Prostate gland (tissue), 2 donors: ENCODE data around the gene SUMO2. TPM values are rescaled to one million over a fixed set of nuclear protein-coding genes. Genes with fewer than 3 reads are reported as not detected.

Experiments
- DNase-seq: peaks from one replicate; pipeline ENCODE4 v3.0.0-alpha.2; 2019; ENCODE audit warnings: low spot score
- H3K27ac ChIP-seq, 2 donors: fragments of 200-600 bp; sonication (generic); 2 replicates each; pipeline ENCODE4 v1.5.1; 2017 to 2019
- H3K27me3 ChIP-seq: fragments of 200-600 bp; sonication (generic); replicated peaks from 2 replicates; pipeline ENCODE4 v1.5.1; 2019; ENCODE audit not compliant: insufficient read depth
- H3K36me3 ChIP-seq, 2 donors: fragments of 200-600 bp; sonication (generic); 1 replicate in 1 of 2; 2 replicates in 1 of 2; pipeline versions ENCODE4 v1.5.1 to v1.8.1; 2017 to 2019
- H3K4me1 ChIP-seq: fragments of 200-600 bp; sonication (generic); replicated peaks from 2 replicates; pipeline ENCODE4 v1.5.1; 2019
- H3K4me3 ChIP-seq, 2 donors: fragments of 200-600 bp; sonication (generic); 2 replicates each; pipeline ENCODE4 v1.5.1; 2017 to 2019
- H3K9me3 ChIP-seq: fragments of 200-600 bp; sonication (generic); 2 replicates; pipeline ENCODE4 v1.5.1; 2017
- CTCF ChIP-seq, 4 experiments: fragments of 200-600 bp in 2 of 4; fragments of 450-650 bp in 2 of 4; sonication (generic) in 2 of 4; IDR thresholded peaks; 1 replicate in 3 of 4; 2 replicates in 1 of 4; pipeline ENCODE4 v1.5.1; 2016 to 2019; ENCODE audit warnings: antibody characterized with exemption in 4 of 4, mild to moderate bottlenecking in 2 of 4, moderate library complexity in 2 of 4
- POLR2A ChIP-seq: fragments of 450-650 bp; IDR thresholded peaks from one replicate; pipeline ENCODE4 v1.6.1; 2016; ENCODE audit warnings: antibody characterized with exemption, mild to moderate bottlenecking
- POLR2AphosphoS5 ChIP-seq: sonication (generic); formaldehyde crosslinking; IDR thresholded peaks from one replicate; pipeline ENCODE4 v1.6.1; 2017; ENCODE audit warnings: antibody characterized with exemption
- WGBS: methylation state at CpG from one replicate; pipeline ENCODE4 v1.1.5; 2018; 5-methylcytosine and 5-hydroxymethylcytosine counted together
- intact Hi-C: fragments of 100-400 bp; cut with DNase I; formaldehyde crosslinking; loops from one replicate; pipeline ENCODE4 v1.14.2; 2022
- total RNA-seq, 2 donors: library from RNA; depleted of rRNA; stranded (reverse); fragments of >200 nt; gene quantifications; one replicate each; pipeline ENCODE4 v1.1.0, GENCODE V29; 2016

SUMO2 gene
- total RNA-seq, 2 donors from 2014 or later: 79.7 to 97.2 TPM

GRCh38 chr17:75205037-75205792, 22.5 kb upstream of the SUMO2 start, which contains the start of gene NUP85:
Gene NUP85, plus strand, starts transcription at chr17:75205679. Its CDS starts 83 bp downstream, at chr17:75205762.
- TF ChIP-seq POLR2AphosphoS5: peak; percentile 91
- peak in 2 of 4 experiments; percentile 9 to 16 for TF ChIP-seq CTCF (IDR thresholded peaks at IDR 0.05)
- TF ChIP-seq POLR2A: peak; percentile 45
- under 1% methylated on average over 57 of the region's 57 CpGs for WGBS
- DNase-seq: peak; percentile 88
- H3K27ac ChIP-seq: peak within 1 kb of the TSS; percentile 85 to 93
- peak within 1 kb of the TSS; percentile 74 to 85 for H3K4me3 ChIP-seq
- H3K27me3 ChIP-seq: no peaks in the 10 kb centered on the region
- no peaks in the 10 kb centered on the region for H3K4me1 ChIP-seq
- H3K36me3 ChIP-seq: no peaks in the 10 kb centered on the region
- no peaks in the 10 kb centered on the region for H3K9me3 ChIP-seq
- intact Hi-C loops: loop anchor here (2.0 kb wide), 1 partner anchor 90 kb away; no protein-coding TSS in a partner anchor

- TF ChIP-seq POLR2A (no peak), CTCF (IDR thresholded peaks at IDR 0.05) (no peak), POLR2AphosphoS5 (no peak)
- intact Hi-C loops: loop anchor here (5.0 kb wide), 1 partner anchor 238 kb away; no protein-coding TSS in a partner anchor
- 91% methylated on average over 6 of the region's 6 CpGs for WGBS
Observed at GRCh38 chr17:75199886-75200618, 17.3 kb upstream of the SUMO2 start.

GRCh38 chr17:75194879-75195278, 12.1 kb upstream of the SUMO2 start:
- 83% methylated on average over 4 of the region's 5 CpGs for WGBS
- intact Hi-C loops: no loop called here
- H3K36me3 ChIP-seq: no peaks in the 10 kb centered on the region
- no peak overlapping the region for H3K4me3 ChIP-seq
- H3K27me3 ChIP-seq: no peaks in the 10 kb centered on the region
- no peak overlapping the region for H3K27ac ChIP-seq
- no peak for DNase-seq
- H3K9me3 ChIP-seq: no peaks in the 10 kb centered on the region
- no peak for TF ChIP-seq POLR2AphosphoS5
- no peak for TF ChIP-seq POLR2A
- no peak for TF ChIP-seq CTCF (IDR thresholded peaks at IDR 0.05)
- H3K4me1 ChIP-seq: no peaks in the 10 kb centered on the region

More at GRCh38 chr17:75199886-75200618, 17.3 kb upstream of the SUMO2 start:
- Histone ChIP-seq H3K27ac (no peak overlapping the region), H3K27me3 (no peaks in the 10 kb centered on the region), H3K4me3 (no peak overlapping the region), H3K9me3 (no peaks in the 10 kb centered on the region), H3K36me3 (no peaks in the 10 kb centered on the region), H3K4me1 (no peaks in the 10 kb centered on the region)
- no peak for DNase-seq

- Histone ChIP-seq H3K27me3 (no peaks in the 10 kb centered on the region), H3K9me3 (no peaks in the 10 kb centered on the region), H3K36me3 (no peaks in the 10 kb centered on the region), H3K4me3 (no peak overlapping the region), H3K27ac (no peak overlapping the region), H3K4me1 (no peaks in the 10 kb centered on the region)
- DNase-seq: no peak
- 75% methylated on average over 4 of the region's 4 CpGs for WGBS
- TF ChIP-seq CTCF (IDR thresholded peaks at IDR 0.05) (no peak), POLR2AphosphoS5 (no peak), POLR2A (no peak)
- intact Hi-C loops: no loop called here
Observed at GRCh38 chr17:75191584-75191983, 8.8 kb upstream of the SUMO2 start.
